GM18519 (cell line): ENCODE results near the gene ZFHX3.

Experiments
- ATAC-seq: cut with Tn5 transposase; IDR thresholded peaks from one replicate; pipeline ENCODE4 v1.9.1; 2021; ENCODE audit warnings: mild to moderate bottlenecking, moderate library complexity; ENCODE audit not compliant: unreplicated experiment, low FRiP score

ZFHX3 gene

DNA sequence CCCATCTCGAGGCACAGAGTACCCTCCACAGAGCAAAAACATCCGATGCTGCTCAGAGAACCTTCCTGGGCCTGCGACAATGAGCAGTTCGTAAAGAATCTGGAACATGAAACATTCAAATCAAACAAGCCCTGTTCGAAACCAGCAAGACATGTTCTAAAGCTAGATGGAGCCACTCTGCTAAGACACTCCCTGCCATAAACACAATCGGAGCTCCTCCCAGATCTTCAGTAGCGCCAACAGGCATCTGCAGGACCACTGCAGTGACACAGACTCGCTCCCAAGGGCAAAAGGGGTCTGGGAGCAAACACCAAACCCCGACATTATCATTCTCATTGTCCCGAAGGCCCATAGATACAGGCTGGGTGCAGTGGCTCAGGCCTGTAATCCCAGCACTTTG is 108.7 kb downstream of the ZFHX3 start:
- ATAC-seq: no peak

DNA sequence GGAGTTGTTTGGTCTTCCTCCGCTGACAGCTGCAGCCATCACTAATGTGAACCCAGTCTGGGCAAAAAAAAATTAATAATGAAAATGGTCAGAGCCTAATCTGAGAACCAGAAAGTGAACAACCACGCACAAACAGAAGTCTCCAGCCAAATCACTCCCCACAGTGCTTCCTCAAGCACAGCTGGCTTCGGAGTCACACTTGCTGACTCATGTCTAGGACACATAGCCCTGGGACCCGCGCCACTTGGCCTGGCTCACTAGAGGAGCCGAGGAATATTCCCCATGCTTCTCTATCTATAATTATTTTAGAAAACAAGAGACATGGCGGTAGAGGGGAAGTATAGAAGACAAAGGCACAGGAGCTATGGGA is 109.1 kb downstream of the ZFHX3 start:
- ATAC-seq: no peak

DNA sequence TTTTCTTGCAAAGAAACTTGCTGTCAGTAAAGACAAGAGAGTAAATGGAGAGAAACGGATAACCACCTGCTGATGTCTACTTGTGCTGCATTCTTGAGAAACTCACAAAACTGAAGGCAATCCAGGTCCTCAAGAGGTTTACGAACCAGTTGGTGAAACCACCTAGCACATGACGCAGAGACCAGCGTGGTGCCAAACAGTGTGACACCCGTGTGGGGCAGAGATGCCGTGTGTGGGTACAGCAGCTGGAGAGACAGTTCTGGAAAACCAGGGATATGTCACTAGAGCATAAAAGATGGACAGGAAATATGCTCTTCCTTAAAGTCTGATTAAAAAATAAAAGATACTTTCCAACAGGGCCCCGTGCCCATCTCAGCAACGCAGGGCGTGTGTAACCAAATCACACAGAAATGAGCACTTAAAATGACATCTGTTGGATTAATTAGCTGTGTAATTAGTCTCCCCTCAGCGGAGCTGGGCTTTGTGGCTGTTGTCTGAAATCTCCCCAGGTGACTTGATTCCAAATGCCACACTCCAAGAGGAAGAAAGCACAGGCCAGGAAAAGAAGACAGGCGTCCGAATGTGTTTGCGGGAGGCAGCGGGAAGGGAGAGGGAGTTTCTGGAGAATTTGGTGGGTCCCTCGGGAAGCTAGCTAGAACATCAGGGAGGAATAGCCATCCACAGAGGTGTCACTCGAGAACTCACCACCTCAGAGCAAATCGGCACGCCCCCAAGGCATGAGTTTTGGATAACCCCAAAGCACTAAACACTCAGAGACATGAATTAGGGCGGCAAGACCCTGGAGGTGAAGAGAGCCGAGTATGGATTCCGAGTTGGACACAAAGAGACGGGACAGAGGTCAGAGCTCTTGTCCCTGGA is 109.8 kb downstream of the ZFHX3 start:
- ATAC-seq: no peak

GRCh38 chr16:72937360-72937759 is 110.6 kb downstream of the ZFHX3 start:
- no peak for ATAC-seq

- no peak for ATAC-seq
These were observed 111.5 kb downstream of the ZFHX3 start for GRCh38 chr16:72936408-72936807.

DNA sequence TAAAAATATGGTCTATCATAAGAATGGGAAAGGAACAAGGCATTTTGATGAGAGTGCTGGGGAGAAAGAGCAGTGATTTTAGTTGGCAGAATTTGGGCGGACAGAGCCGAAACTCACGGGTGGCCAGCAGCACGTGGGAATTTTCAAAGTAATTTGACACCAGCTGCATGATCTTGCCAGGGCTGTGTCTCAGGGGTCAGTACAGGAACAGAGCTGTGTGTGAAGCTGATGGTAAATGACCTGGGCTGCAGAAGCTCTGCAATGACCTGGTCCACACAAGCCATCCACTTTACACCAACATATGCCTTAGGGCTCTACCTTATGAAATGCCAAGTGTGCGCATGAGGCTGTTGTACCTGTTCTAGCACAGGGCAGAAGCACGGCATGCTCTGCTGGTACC is 112.0 kb downstream of the ZFHX3 start:
- no peak for ATAC-seq

GRCh38 chr16:72934636-72935403 is 113.1 kb downstream of the ZFHX3 start:
- no peak for ATAC-seq

- ATAC-seq: no peak
These were observed 115.1 kb downstream of the ZFHX3 start for GRCh38 chr16:72932677-72933335.

DNA sequence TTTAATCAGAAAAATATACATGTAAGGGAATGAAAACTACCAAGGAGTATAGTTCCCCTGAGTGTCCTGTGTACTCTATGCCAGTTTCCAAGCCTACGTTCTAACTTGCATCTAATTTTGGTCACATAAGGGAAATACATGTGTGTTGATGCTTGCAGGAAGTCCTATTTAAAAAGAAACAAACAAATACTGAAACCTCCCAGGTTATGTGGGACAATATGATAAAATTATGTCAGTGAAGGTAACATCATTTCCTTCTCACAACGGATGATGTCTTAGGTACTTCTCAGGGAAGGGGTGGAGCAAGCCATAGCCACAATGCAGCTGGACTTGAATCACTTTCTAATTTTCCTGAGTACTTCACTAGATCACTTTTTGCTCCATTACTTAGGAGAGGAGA is 115.9 kb downstream of the ZFHX3 start:
- no peak for ATAC-seq

- ATAC-seq: no peak
These were observed 117.5 kb downstream of the ZFHX3 start for GRCh38 chr16:72930396-72930795.

DNA sequence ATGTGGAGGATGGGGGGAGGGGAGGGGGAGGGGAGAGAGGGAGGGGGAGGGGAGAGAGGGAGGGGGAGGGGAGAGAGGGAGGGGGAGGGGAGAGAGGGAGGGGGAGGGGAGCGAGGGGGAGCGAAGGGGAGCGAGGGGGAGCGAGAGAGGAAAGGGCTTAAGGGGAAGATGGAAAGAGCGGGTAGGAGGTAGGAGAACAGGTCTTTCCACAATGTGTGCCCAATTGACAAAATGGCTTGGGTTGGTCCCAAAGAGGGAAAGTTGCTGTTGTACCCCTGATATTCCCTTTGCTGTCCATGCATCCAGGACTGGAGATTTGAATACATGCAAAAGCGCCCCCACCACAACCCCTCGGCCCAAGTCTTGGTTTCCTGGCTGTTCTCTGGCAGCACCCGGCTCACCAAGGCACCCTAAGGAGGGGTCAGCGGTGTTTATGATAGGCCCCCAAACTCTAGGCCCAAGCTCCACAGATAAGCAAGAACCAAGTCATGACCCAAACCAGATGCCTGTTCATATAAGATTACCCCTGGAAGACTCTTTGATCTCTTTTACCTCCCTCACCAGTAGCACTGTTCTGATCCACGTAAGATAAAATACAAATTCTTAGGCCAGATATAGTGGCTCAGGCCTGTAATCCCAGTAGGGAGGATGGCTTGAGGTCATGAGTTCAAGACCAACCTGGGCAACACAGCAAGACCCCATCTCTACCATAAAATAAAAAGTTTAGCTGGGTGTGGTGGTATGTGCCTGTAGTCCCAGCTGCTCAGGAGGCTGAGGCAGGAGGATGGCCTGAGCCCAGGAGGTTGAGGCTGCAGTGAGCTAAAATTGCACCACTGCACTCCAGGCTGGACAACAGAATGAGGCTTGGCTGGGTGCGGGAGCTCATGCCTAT is 119.6 kb downstream of the ZFHX3 start:
- ATAC-seq: no peak

GRCh38 chr16:72927199-72928089 is 120.5 kb downstream of the ZFHX3 start:
- no peak for ATAC-seq

GRCh38 chr16:72926177-72927070 is 121.5 kb downstream of the ZFHX3 start:
- no peak for ATAC-seq

DNA sequence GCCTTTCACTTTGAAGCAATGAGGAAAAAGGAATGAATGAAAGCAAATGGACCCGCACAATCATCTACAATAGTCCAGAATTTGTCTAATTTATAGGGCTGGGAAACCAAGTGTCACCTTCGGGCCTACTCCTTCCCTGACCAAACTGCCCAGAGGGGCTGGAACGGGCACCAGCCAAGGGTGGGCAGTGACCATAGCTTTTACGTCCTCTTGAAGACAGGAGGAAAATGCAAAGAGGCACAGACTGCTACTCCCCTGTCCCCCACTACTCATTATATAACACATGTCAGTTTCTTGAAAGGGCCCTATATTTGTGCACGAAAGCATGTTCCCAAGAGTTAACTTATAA is 122.3 kb downstream of the ZFHX3 start:
- ATAC-seq: no peak

GRCh38 chr16:72924927-72925630 is 122.8 kb downstream of the ZFHX3 start:
- no peak for ATAC-seq

GRCh38 chr16:72924537-72924926 is 123.4 kb downstream of the ZFHX3 start:
- no peak for ATAC-seq

DNA sequence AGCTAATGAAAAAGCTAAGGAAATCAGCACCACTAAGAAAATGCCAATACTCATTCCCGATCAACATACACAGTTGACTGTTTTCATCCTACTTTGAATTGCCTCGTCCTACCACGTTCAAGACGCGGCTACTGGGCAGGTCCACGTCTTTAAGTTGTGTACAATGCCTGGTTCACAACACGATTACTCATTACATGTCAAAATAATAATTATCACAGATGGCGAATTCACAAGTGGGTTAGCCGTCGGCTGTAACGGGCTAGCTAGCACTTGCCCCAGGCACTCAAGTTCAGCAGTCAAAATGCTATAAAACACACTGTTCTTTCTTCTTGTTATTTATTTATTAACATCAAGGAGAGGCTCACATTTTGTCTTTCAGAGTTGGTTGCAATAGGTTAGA is 124.2 kb downstream of the ZFHX3 start:
- ATAC-seq: no peak

DNA sequence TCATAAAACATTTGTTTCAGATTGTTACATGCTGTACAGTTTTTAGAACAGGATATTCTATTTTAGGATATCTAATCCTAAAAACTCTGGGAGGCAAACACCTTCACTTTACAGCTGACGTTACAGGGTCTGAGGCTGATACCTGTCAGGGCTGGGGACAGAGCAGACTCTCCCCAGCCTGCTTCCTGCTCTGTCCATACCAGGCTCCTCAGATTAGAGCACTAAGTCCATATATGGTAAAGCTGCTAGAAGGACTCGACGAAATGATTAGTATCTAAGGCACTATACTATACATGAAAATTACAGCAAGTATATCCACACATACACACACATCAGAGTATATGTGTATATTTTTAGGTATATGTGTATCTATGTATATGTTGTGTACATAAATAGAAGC is 125.2 kb downstream of the ZFHX3 start:
- ATAC-seq: no peak
